NCI-H2081 (cell line): Measurements from ENCODE around the gene PTGFRN.

Experiments
- DNase-seq, 2 experiments: peaks; one replicate each; lab custom pipeline; 2025; lab: John Stamatoyannopoulos, UW

PTGFRN gene

GRCh38 chr1:117033772-117034171, 124.1 kb downstream of the PTGFRN start:
- no peak for DNase-seq

GRCh38 chr1:117034791-117035290, 125.1 kb downstream of the PTGFRN start:
- no peak for DNase-seq

GRCh38 chr1:117036018-117036461, 126.3 kb downstream of the PTGFRN start:
- no peak for DNase-seq

GRCh38 chr1:117037802-117038201, 128.1 kb downstream of the PTGFRN start:
- DNase-seq, result no peak

- DNase-seq, result no peak
Measured at GRCh38 chr1:117038236-117038635, 128.5 kb downstream of the PTGFRN start.
